ENCODE results near the gene YTHDC2.

DNA sequence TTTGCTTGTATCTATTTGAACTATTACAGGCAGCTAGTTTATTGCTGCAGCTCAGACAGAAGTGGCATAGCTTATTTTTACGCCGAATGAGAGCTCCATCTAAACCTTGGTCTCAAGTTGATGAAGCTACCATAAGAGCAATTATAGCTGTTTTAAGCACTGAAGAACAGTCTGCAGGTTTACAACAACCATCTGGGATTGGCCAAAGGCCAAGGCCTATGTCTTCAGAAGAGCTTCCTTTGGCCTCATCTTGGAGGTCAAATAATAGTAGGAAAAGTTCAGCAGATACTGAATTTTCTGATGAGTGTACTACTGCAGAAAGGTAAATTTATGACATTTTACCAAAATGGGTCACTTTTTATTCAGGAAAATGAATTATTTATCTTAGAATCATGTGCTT lies 67.9 kb downstream of the YTHDC2 start:
- TF ChIP-seq YY1 (IDR thresholded peaks at IDR 0.05; ENCODE audit: insufficient read depth, insufficient read length): no peak
- TF ChIP-seq ZNF274 (IDR thresholded peaks at IDR 0.05; ENCODE audit: low read depth, low read length): no peak
- TF ChIP-seq SUZ12 (IDR thresholded peaks at IDR 0.05; ENCODE audit: extremely low read depth, insufficient read depth, insufficient read length): no peak
